Ishikawa (cell line): ENCODE results near the gene ADGRF1.

ENCODE experiments used
- CEBPB ChIP-seq: IDR thresholded peaks from 2 replicates; pipeline ENCODE4 v1.6.1; 2012
- CREB1 ChIP-seq: IDR thresholded peaks from 2 replicates; pipeline ENCODE4 v1.6.1; 2012; ENCODE audit warnings: low read depth
- EGR1 ChIP-seq: IDR thresholded peaks from 2 replicates; pipeline ENCODE4 v1.6.1; 2012
- EP300 ChIP-seq: IDR thresholded peaks from 2 replicates; pipeline ENCODE4 v1.6.1; 2012; ENCODE audit warnings: borderline replicate concordance
- FOXM1 ChIP-seq: IDR thresholded peaks from 2 replicates; pipeline ENCODE4 v1.6.1; 2012; ENCODE audit warnings: low read depth, borderline replicate concordance
- MAX ChIP-seq: IDR thresholded peaks from 2 replicates; pipeline ENCODE4 v1.6.1; 2012
- NFIC ChIP-seq: IDR thresholded peaks from 2 replicates; pipeline ENCODE4 v1.6.1; 2012
- RAD21 ChIP-seq: IDR thresholded peaks from 2 replicates; pipeline ENCODE4 v1.6.1; 2012; ENCODE audit warnings: low read depth
- REST ChIP-seq: IDR thresholded peaks from 2 replicates; pipeline ENCODE4 v1.6.1; 2012; ENCODE audit warnings: low read depth, mild to moderate bottlenecking
- TAF1 ChIP-seq: IDR thresholded peaks from 2 replicates; pipeline ENCODE4 v1.6.1; 2012; ENCODE audit warnings: low read depth, mild to moderate bottlenecking
- TCF12 ChIP-seq: IDR thresholded peaks from 2 replicates; pipeline ENCODE4 v1.6.1; 2012; ENCODE audit warnings: low read depth
- TEAD4 ChIP-seq: IDR thresholded peaks from 2 replicates; pipeline ENCODE4 v1.6.1; 2012
- USF1 ChIP-seq: IDR thresholded peaks from 2 replicates; pipeline ENCODE4 v1.6.1; 2012
- YY1 ChIP-seq: IDR thresholded peaks from 2 replicates; pipeline ENCODE4 v1.6.1; 2012; ENCODE audit warnings: low read depth
- ZBTB7A ChIP-seq: IDR thresholded peaks from 2 replicates; pipeline ENCODE4 v1.6.1; 2012; ENCODE audit warnings: low read depth

Gene ADGRF1

GRCh38 chr6:47022191-47022590, 19.9 kb downstream of the ADGRF1 start:
- TF ChIP-seq CREB1 (no peak), ZBTB7A (no peak), NFIC (no peak), EP300 (no peak), EGR1 (no peak), RAD21 (no peak), FOXM1 (no peak), YY1 (no peak), USF1 (no peak), TEAD4 (no peak), REST (no peak), CEBPB (no peak), TCF12 (no peak), MAX (no peak), TAF1 (no peak)

- TF ChIP-seq RAD21 = no peak
- no peak for TF ChIP-seq EP300
- TF ChIP-seq FOXM1 = no peak
- no peak for TF ChIP-seq TAF1
- TF ChIP-seq CEBPB = no peak
- no peak for TF ChIP-seq REST
- no peak for TF ChIP-seq TEAD4
- TF ChIP-seq YY1 = no peak
- no peak for TF ChIP-seq NFIC
- TF ChIP-seq MAX = no peak
- TF ChIP-seq CREB1 = no peak
- TF ChIP-seq USF1 = no peak
- no peak for TF ChIP-seq EGR1
- TF ChIP-seq TCF12 = no peak
These were observed 22.2 kb downstream of the ADGRF1 start for GRCh38 chr6:47019941-47020340.

GRCh38 chr6:47016909-47017308, 25.2 kb downstream of the ADGRF1 start:
- no peak for TF ChIP-seq TAF1
- TF ChIP-seq TEAD4 = no peak
- no peak for TF ChIP-seq EGR1
- TF ChIP-seq FOXM1 = no peak
- TF ChIP-seq REST = no peak
- no peak for TF ChIP-seq CEBPB
- no peak for TF ChIP-seq USF1
- no peak for TF ChIP-seq EP300
- TF ChIP-seq TCF12 = no peak
- no peak for TF ChIP-seq ZBTB7A
- TF ChIP-seq MAX = no peak
- TF ChIP-seq YY1 = no peak
- TF ChIP-seq NFIC = no peak
- TF ChIP-seq CREB1 = no peak
- no peak for TF ChIP-seq RAD21

GRCh38 chr6:47016261-47016660, 25.9 kb downstream of the ADGRF1 start:
- TF ChIP-seq YY1 (no peak), MAX (no peak), TCF12 (no peak), REST (no peak), EGR1 (no peak), EP300 (no peak), RAD21 (no peak), CEBPB (no peak), TAF1 (no peak), TEAD4 (no peak), FOXM1 (no peak), USF1 (no peak), ZBTB7A (no peak), NFIC (no peak), CREB1 (no peak)
